ENCODE data around the gene ITGA2B. TPM values are rescaled to one million over a fixed set of nuclear protein-coding genes. Genes with fewer than 3 reads are reported as not detected.
"Not testable (repeated sequence)": the region's sequence is repeated elsewhere in the genome, so short reads cannot be mapped to it uniquely, and the experiment has no call there.

The ITGA2B gene
- total RNA-seq, 2 donors from 2014 or later, result 1.0 to 2.6 TPM

DNA sequence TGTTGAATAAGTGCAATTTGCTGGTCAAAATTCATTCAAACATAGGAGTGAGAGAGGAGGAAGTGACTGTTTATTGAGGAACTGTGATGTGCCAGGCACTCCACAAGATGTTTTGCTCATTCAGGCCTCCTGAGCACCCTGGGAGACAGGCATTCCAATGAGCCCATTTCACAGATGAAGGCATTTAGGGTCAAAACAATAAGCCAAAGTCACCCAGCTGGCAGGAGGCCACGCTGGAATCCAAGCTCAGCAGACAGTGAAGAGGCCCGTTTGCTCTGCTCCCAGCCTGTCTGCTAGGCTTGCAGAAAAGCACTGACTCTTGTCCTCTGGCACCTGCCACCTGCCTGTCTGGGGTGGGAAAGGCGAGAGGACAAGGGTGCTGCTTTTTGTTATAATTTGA, 54.7 kb downstream of the ITGA2B start:
- peaks cover 0 to 9% of the 10 kb centered on the region in 2 donors for H3K4me1 ChIP-seq
- H3K36me3 ChIP-seq, result no peaks in the 10 kb centered on the region
- H3K4me3 ChIP-seq, result no peak overlapping the region
- no peak for DNase-seq (ENCODE audit: low spot score)
- H3K27ac ChIP-seq, result no peak overlapping the region
- no peaks in the 10 kb centered on the region for H3K9me3 ChIP-seq
- TF ChIP-seq, protein P1, sequence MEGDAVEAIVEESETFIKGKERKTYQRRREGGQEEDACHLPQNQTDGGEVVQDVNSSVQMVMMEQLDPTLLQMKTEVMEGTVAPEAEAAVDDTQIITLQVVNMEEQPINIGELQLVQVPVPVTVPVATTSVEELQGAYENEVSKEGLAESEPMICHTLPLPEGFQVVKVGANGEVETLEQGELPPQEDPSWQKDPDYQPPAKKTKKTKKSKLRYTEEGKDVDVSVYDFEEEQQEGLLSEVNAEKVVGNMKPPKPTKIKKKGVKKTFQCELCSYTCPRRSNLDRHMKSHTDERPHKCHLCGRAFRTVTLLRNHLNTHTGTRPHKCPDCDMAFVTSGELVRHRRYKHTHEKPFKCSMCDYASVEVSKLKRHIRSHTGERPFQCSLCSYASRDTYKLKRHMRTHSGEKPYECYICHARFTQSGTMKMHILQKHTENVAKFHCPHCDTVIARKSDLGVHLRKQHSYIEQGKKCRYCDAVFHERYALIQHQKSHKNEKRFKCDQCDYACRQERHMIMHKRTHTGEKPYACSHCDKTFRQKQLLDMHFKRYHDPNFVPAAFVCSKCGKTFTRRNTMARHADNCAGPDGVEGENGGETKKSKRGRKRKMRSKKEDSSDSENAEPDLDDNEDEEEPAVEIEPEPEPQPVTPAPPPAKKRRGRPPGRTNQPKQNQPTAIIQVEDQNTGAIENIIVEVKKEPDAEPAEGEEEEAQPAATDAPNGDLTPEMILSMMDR (IDR thresholded peaks at IDR 0.05), result no peak
- no peaks in the 10 kb centered on the region for H3K27me3 ChIP-seq

DNA sequence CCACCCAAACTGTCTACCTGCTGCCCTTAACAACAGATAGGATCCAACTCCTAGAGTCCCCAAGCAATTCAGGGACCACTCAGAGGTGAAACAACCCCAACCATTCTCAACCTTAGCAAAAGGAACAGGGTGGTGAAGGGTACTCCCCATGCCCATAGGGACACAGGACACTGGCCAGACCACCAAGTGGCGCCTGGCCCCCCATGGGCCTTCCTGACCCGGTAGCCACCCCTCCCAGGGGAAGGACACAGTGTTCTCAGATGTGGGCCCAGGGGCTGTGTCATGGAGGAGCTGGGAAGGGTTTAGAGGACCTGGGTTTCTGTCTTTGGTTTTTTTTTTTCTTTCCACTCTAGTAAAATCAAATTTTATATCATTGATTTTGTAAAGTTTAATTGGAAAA, 55.1 kb downstream of the ITGA2B start:
- no peaks in the 10 kb centered on the region for H3K9me3 ChIP-seq
- TF ChIP-seq, protein P1 (IDR thresholded peaks at IDR 0.05), result no peak

DNA sequence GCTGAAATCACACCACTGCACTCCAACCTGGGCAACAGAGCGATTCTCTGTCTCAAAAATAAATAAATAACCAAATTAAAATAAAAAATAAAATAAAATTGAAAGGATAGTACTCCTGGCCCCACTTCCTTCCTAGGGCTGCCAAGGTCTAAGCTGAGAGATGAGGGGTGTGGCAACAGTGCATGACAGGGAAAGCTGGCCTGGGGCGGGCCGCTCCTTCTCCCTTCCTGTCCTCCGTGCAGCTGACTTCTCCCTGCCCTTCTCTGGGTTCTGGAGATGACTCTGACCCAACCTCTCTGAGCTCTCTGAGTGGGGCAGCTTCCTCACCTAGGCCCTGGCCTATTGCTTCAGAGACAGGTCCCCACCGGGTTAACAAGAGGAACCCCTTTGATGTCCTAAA, 56.1 kb downstream of the ITGA2B start:
- H3K4me3 ChIP-seq, result no peak overlapping the region
- H3K27me3 ChIP-seq, result no peaks in the 10 kb centered on the region
- no peak overlapping the region for H3K27ac ChIP-seq
- no peaks in the 10 kb centered on the region for H3K9me3 ChIP-seq
- TF ChIP-seq, protein P1 (IDR thresholded peaks at IDR 0.05), result no peak
- no peaks in the 10 kb centered on the region for H3K36me3 ChIP-seq
- no peak for DNase-seq (ENCODE audit: low spot score)
- H3K4me1 ChIP-seq, result peaks cover 0 to 9% of the 10 kb centered on the region in 2 donors

More for the DNA sequence above, 55.1 kb downstream of the ITGA2B start:
- no peaks in the 10 kb centered on the region for H3K36me3 ChIP-seq
- DNase-seq (ENCODE audit: low spot score), result no peak
- H3K4me1 ChIP-seq, result peaks cover 0 to 9% of the 10 kb centered on the region in 2 donors
- no peak overlapping the region for H3K4me3 ChIP-seq
- H3K27me3 ChIP-seq, result no peaks in the 10 kb centered on the region
- no peak overlapping the region for H3K27ac ChIP-seq

DNA sequence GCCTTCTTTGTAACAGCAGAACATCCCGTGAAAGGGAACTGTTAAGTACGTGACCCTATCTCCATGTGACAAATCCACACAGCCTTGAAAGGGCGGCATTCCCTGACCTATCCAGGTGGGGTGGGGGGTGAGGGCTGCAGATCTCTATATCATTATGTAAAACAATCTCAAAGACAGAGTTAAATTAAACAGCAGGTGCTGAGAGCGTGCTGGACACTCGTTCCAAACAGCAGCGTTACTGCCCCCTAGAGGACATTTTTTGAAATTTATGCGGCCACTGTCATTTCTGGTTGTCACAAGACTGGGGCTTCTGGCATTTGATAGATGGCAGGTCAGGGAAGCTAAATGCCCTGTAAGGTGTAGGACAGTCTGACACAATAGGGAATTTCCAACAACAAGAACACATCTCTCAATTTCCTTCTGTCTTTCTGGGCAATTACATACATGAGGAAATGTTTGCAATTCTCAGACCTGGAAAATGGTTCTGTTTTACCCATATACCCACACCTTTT, 58.1 kb downstream of the ITGA2B start:
- Histone ChIP-seq H3K4me3 (no peak overlapping the region), H3K27ac (peak overlapping the region in 1 of 2 donors; percentile 23), H3K9me3 (no peaks in the 10 kb centered on the region), H3K36me3 (no peaks in the 10 kb centered on the region), H3K27me3 (no peaks in the 10 kb centered on the region), H3K4me1 (peaks cover 0 to 14% of the 10 kb centered on the region in 2 donors)
- peak; percentile 90 for DNase-seq (ENCODE audit: low spot score)
- TF ChIP-seq, protein P1 (IDR thresholded peaks at IDR 0.05), result peak; percentile 66 to 92

DNA sequence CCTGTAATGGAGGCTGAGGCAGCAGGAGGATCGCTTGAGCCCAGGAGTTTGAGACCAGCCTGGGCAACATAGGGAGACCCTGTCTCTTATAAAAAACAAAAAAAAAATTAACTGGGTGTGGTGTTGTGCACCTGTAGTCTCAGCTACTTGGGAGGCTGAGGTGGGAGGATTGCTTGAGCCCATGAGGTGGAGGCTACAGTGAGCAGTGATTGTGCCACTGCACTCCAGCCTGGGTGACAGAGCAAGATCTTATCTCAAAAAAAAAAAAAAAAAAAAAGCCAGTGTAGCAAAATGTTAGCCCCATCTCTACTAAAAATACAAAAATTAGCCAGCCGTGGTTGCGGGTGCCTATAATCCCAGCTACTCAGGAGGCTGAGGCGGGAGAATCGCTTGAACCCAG, 59.2 kb downstream of the ITGA2B start:
- H3K27me3 ChIP-seq; H3K4me3 ChIP-seq; H3K36me3 ChIP-seq; H3K9me3 ChIP-seq; H3K27ac ChIP-seq; DNase-seq (ENCODE audit: low spot score): not testable (repeated sequence)
- H3K4me1 ChIP-seq, result peaks cover 0 to 22% of the 10 kb centered on the region in 2 donors

DNA sequence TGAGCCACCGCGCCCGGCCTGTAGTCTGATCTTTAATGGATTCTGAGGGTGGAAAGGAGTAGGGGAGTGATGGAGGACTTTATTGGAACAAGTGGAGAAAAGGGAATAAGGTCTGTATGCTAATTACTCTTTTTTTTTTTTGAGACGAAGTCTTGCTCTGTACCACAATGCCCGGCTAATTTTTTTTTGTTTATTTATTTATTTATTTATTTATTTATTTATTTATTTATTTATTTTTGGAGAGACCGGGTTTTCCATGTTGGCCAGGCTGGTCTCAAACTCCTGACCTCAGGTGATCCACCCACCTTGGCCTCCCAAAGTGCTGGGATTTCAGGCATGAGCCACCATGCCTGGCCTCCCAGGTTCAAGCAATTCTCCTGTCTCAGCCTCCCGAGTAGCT, 59.9 kb downstream of the ITGA2B start:
- H3K4me3 ChIP-seq; H3K36me3 ChIP-seq; H3K27ac ChIP-seq; DNase-seq (ENCODE audit: low spot score); H3K27me3 ChIP-seq; H3K9me3 ChIP-seq: not testable (repeated sequence)
- H3K4me1 ChIP-seq, result peaks cover 0 to 22% of the 10 kb centered on the region in 2 donors

All from right atrium auricular region (tissue), 2 donors.